Measurements from ENCODE around the gene RAI2.

The RAI2 gene

GRCh38 chrX:17844236-17844635, 16.9 kb downstream of the RAI2 start:
- no peak overlapping the region for H3K9ac ChIP-seq (ENCODE audit: low read depth, low read length)
- H3K4me1 ChIP-seq (ENCODE audit: insufficient read depth, low read length), result no peaks in the 10 kb centered on the region
- no peaks in the 10 kb centered on the region for H3K36me3 ChIP-seq (ENCODE audit: insufficient read depth, low read length)
- no peaks in the 10 kb centered on the region for H3K9me3 ChIP-seq (ENCODE audit: control insufficient read depth, insufficient read depth, low read length)

GRCh38 chrX:17842769-17843525, 18.2 kb downstream of the RAI2 start:
- Histone ChIP-seq H3K9ac (ENCODE audit: low read depth, low read length) (no peak overlapping the region), H3K4me1 (ENCODE audit: insufficient read depth, low read length) (no peaks in the 10 kb centered on the region), H3K9me3 (ENCODE audit: control insufficient read depth, insufficient read depth, low read length) (no peaks in the 10 kb centered on the region), H3K36me3 (ENCODE audit: insufficient read depth, low read length) (no peaks in the 10 kb centered on the region)

DNA sequence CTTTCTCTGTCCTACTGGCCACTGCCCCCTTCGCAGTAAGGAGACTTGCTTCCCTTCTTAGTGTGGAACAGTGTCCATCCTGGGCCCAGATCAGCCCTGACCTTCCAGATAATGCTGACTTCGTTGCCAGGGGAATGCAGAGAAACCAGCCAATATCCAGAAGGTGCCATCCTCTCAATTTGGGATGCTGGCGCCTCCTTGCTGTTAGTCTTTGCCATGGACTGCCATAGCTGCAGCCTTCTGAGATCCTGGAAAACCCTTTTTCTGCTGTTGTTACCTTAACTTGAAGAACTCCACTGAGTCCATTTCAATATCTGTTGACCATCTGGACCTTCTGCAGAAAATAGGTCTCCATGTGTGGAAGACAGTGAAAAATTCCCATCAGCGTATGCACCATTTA, 21.8 kb downstream of the RAI2 start:
- no peak overlapping the region for H3K9ac ChIP-seq (ENCODE audit: low read depth, low read length)
- no peaks in the 10 kb centered on the region for H3K9me3 ChIP-seq (ENCODE audit: control insufficient read depth, insufficient read depth, low read length)
- no peaks in the 10 kb centered on the region for H3K36me3 ChIP-seq (ENCODE audit: insufficient read depth, low read length)
- no peaks in the 10 kb centered on the region; the same call in 1 of the 2 replicates for H3K4me1 ChIP-seq (ENCODE audit: insufficient read depth, low read length)

- H3K9ac ChIP-seq (ENCODE audit: low read depth, low read length), result no peak overlapping the region
- H3K36me3 ChIP-seq (ENCODE audit: insufficient read depth, low read length), result no peaks in the 10 kb centered on the region
- peaks cover 3% of the 10 kb centered on the region; the same call in 1 of the 2 replicates for H3K4me1 ChIP-seq (ENCODE audit: insufficient read depth, low read length)
- no peaks in the 10 kb centered on the region for H3K9me3 ChIP-seq (ENCODE audit: control insufficient read depth, insufficient read depth, low read length)
Observed at GRCh38 chrX:17836830-17837229, 24.3 kb downstream of the RAI2 start.

DNA sequence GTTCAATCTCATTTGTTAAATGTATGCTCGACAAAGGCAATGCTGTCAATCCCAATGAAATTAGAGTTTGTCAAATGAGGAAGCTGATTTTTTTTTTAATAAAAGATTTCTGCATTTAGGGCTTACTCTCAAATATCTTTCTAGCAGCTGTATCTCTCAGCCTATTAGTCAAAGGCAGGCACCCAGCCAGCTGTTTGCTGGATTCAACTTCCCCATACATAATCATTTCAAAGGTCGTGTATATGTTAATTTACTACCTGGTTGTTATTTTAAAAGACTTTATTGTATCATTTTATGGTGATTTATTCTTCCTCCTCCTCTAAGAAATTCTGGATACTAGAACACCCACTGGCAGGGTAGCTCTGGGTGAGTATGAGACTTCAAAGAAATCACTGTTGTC, 27.1 kb downstream of the RAI2 start:
- Histone ChIP-seq H3K9ac (ENCODE audit: low read depth, low read length) (no peak overlapping the region), H3K36me3 (ENCODE audit: insufficient read depth, low read length) (no peaks in the 10 kb centered on the region), H3K4me1 (ENCODE audit: insufficient read depth, low read length) (peaks cover 3% of the 10 kb centered on the region; the same call in 1 of the 2 replicates), H3K9me3 (ENCODE audit: control insufficient read depth, insufficient read depth, low read length) (no peaks in the 10 kb centered on the region)

- Histone ChIP-seq H3K9ac (ENCODE audit: low read depth, low read length) (no peak overlapping the region), H3K9me3 (ENCODE audit: control insufficient read depth, insufficient read depth, low read length) (no peaks in the 10 kb centered on the region), H3K4me1 (ENCODE audit: insufficient read depth, low read length) (peaks cover 3% of the 10 kb centered on the region; the same call in 1 of the 2 replicates), H3K36me3 (ENCODE audit: insufficient read depth, low read length) (no peaks in the 10 kb centered on the region)
Observed at GRCh38 chrX:17831255-17831654, 29.8 kb downstream of the RAI2 start.

GRCh38 chrX:17830211-17830610, 30.9 kb downstream of the RAI2 start:
- Histone ChIP-seq H3K36me3 (ENCODE audit: insufficient read depth, low read length) (no peaks in the 10 kb centered on the region; the same call in 1 of the 2 replicates), H3K9me3 (ENCODE audit: control insufficient read depth, insufficient read depth, low read length) (no peaks in the 10 kb centered on the region), H3K9ac (ENCODE audit: low read depth, low read length) (no peak overlapping the region), H3K4me1 (ENCODE audit: insufficient read depth, low read length) (peaks cover 3% of the 10 kb centered on the region; the same call in 1 of the 2 replicates)

DNA sequence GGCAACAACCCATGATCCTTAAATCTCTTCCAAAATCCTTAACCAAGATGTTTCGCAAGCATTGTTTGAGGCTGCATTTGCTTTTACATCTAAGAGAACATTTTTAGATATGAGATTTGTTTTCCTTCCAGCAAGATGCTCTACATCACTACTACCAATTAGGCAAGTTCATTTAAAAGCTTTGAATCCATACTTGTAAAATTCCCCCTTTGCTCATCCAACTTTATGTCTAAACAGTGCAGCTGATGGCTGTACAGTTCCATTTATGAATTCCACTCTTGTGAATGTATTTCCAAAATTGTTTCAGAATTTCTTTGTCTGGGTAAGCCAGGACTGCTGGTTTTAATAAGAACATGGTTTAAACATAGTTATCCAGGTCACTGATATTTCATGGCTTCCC, 31.5 kb downstream of the RAI2 start:
- H3K4me1 ChIP-seq (ENCODE audit: insufficient read depth, low read length), result peaks cover 3% of the 10 kb centered on the region; the same call in 1 of the 2 replicates
- no peak overlapping the region for H3K9ac ChIP-seq (ENCODE audit: low read depth, low read length)
- no peaks in the 10 kb centered on the region; the same call in 1 of the 2 replicates for H3K36me3 ChIP-seq (ENCODE audit: insufficient read depth, low read length)
- no peaks in the 10 kb centered on the region for H3K9me3 ChIP-seq (ENCODE audit: control insufficient read depth, insufficient read depth, low read length)

DNA sequence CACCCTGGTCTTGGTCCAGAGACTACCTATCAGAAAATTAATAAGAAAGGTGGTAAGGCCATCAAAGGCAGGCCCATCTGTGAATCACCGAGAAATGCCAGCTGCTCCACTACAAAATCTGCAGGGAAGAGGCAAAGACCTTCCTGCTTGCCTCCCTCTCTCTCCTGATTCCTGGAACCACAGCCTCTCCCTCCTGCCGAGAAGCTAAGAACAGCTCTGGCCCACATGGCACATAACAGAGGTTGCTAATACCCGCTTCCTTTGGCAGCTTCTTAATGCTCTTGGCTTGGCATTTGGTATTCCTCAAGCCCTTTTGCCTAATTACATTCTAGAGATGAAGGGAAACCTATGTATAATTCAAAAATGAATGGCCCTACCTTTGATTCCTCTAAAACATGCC, 32.9 kb downstream of the RAI2 start:
- no peaks in the 10 kb centered on the region; the same call in 1 of the 2 replicates for H3K36me3 ChIP-seq (ENCODE audit: insufficient read depth, low read length)
- H3K4me1 ChIP-seq (ENCODE audit: insufficient read depth, low read length), result no peaks in the 10 kb centered on the region
- no peaks in the 10 kb centered on the region for H3K9me3 ChIP-seq (ENCODE audit: control insufficient read depth, insufficient read depth, low read length)
- no peak overlapping the region for H3K9ac ChIP-seq (ENCODE audit: low read depth, low read length)

GRCh38 chrX:17826609-17827496, 34.2 kb downstream of the RAI2 start:
- Histone ChIP-seq H3K4me1 (ENCODE audit: insufficient read depth, low read length) (no peaks in the 10 kb centered on the region), H3K36me3 (ENCODE audit: insufficient read depth, low read length) (no peaks in the 10 kb centered on the region; the same call in 1 of the 2 replicates), H3K9me3 (ENCODE audit: control insufficient read depth, insufficient read depth, low read length) (no peaks in the 10 kb centered on the region), H3K9ac (ENCODE audit: low read depth, low read length) (no peak overlapping the region)

DNA sequence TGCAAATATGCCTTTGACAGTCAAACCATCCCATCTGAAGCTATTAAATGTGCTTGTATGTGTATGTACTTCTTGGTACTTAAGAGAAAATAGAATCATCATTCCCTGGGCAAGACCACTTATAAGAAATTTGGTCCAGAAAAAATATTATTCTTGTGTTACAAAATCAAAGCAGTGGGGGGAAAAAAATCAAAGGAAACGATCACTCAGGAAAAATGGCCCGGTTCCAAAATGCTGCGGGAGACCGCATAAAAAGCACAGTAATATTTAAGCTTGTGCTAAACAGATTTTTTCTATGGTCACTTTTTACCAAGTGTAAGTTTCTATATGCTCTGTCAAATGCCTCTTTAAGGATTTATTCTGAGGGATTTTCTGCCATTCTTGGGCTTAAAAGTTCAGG, 36.1 kb downstream of the RAI2 start:
- Histone ChIP-seq H3K36me3 (ENCODE audit: insufficient read depth, low read length) (no peaks in the 10 kb centered on the region; the same call in 1 of the 2 replicates), H3K9ac (ENCODE audit: low read depth, low read length) (no peak overlapping the region), H3K9me3 (ENCODE audit: control insufficient read depth, insufficient read depth, low read length) (no peaks in the 10 kb centered on the region), H3K4me1 (ENCODE audit: insufficient read depth, low read length) (no peaks in the 10 kb centered on the region)

GRCh38 chrX:17822351-17822750, 38.7 kb downstream of the RAI2 start:
- H3K9me3 ChIP-seq (ENCODE audit: control insufficient read depth, insufficient read depth, low read length), result no peaks in the 10 kb centered on the region
- no peaks in the 10 kb centered on the region; the same call in 1 of the 2 replicates for H3K36me3 ChIP-seq (ENCODE audit: insufficient read depth, low read length)
- no peaks in the 10 kb centered on the region for H3K4me1 ChIP-seq (ENCODE audit: insufficient read depth, low read length)
- H3K9ac ChIP-seq (ENCODE audit: low read depth, low read length), result no peak overlapping the region

DNA sequence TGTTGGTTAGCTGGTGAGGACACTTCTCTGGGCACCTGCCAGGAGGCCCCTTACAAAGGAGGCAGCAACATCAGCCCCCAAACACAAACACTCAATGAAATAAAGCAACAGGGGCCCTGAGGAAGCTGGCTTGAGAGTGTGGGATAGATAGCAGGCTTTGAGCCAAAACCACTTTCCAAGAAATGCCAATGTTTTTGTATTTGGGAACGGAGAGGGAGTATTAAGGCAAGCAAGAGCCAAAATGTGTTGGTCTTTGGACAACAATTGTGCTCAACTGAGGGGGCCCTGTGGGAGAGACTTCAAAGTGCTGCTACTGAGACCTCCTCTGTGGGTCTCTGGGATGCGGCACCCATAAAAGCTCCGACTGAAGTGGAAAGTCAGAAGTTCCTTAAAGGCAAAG, 41.0 kb downstream of the RAI2 start:
- Histone ChIP-seq H3K4me1 (ENCODE audit: insufficient read depth, low read length) (no peaks in the 10 kb centered on the region), H3K9ac (ENCODE audit: low read depth, low read length) (no peak overlapping the region), H3K9me3 (ENCODE audit: control insufficient read depth, insufficient read depth, low read length) (no peaks in the 10 kb centered on the region), H3K36me3 (ENCODE audit: insufficient read depth, low read length) (no peaks in the 10 kb centered on the region)

GRCh38 chrX:17818726-17819125, 42.4 kb downstream of the RAI2 start:
- Histone ChIP-seq H3K9me3 (ENCODE audit: control insufficient read depth, insufficient read depth, low read length) (no peaks in the 10 kb centered on the region), H3K36me3 (ENCODE audit: insufficient read depth, low read length) (no peaks in the 10 kb centered on the region), H3K9ac (ENCODE audit: low read depth, low read length) (no peak overlapping the region), H3K4me1 (ENCODE audit: insufficient read depth, low read length) (no peaks in the 10 kb centered on the region)

Data from ES-I3 (cell line).